ENCODE data around the gene KRTAP1-1. TPM values are rescaled to one million over a fixed set of nuclear protein-coding genes. Genes with fewer than 3 reads are reported as not detected.
"Not testable (repeated sequence)": the region's sequence is repeated elsewhere in the genome, so short reads cannot be mapped to it uniquely, and the experiment has no call there.

Gene KRTAP1-1
- total RNA-seq, 2 donors from 2014 or later = not detected

- no peak overlapping the region for H3K4me3 ChIP-seq
- intact Hi-C loops (cut with DNase I) = no loop called here
- no peak overlapping the region for H3K27ac ChIP-seq
- no peaks in the 10 kb centered on the region for H3K36me3 ChIP-seq
- no peaks in the 10 kb centered on the region for H3K4me1 ChIP-seq
- H3K27me3 ChIP-seq = no peaks in the 10 kb centered on the region
- H3K9me3 ChIP-seq = no peaks in the 10 kb centered on the region
- DNase-seq = no peak
- H3K9ac ChIP-seq (ENCODE audit: low read depth in 2 of 2, low read length in 2 of 2) = no peak overlapping the region
- TF ChIP-seq CTCF (IDR thresholded peaks at IDR 0.05) = no peak
Observed at GRCh38 chr17:41057547-41057946, 16.3 kb upstream of the KRTAP1-1 start.

GRCh38 chr17:41055130-41055529 is 13.9 kb upstream of the KRTAP1-1 start, which contains the start of gene KRTAP2-2:
Gene KRTAP2-2 (minus strand): TSS chr17:41055230. CDS start chr17:41055211, 19 bp downstream.
- H3K36me3 ChIP-seq; intact Hi-C loops (cut with DNase I); H3K4me1 ChIP-seq; H3K27me3 ChIP-seq; H3K4me3 ChIP-seq; H3K9ac ChIP-seq (ENCODE audit: low read depth in 2 of 2, low read length in 2 of 2); H3K9me3 ChIP-seq; DNase-seq; H3K27ac ChIP-seq: not testable (repeated sequence)

- H3K9me3 ChIP-seq; H3K9ac ChIP-seq (ENCODE audit: low read depth in 2 of 2, low read length in 2 of 2); H3K27me3 ChIP-seq; H3K4me3 ChIP-seq; intact Hi-C loops (cut with DNase I); H3K27ac ChIP-seq; H3K36me3 ChIP-seq; H3K4me1 ChIP-seq; DNase-seq: not testable (repeated sequence)
Observed at GRCh38 chr17:41054556-41054955, 13.3 kb upstream of the KRTAP1-1 start.

GRCh38 chr17:41054025-41054424 is 12.8 kb upstream of the KRTAP1-1 start:
- no peaks in the 10 kb centered on the region for H3K36me3 ChIP-seq
- intact Hi-C loops (cut with DNase I) = no loop called here
- no peaks in the 10 kb centered on the region for H3K27me3 ChIP-seq
- TF ChIP-seq CTCF (IDR thresholded peaks at IDR 0.05) = no peak
- DNase-seq = no peak
- no peaks in the 10 kb centered on the region for H3K9me3 ChIP-seq
- no peak overlapping the region for H3K27ac ChIP-seq
- H3K4me3 ChIP-seq = no peak overlapping the region
- no peak overlapping the region for H3K9ac ChIP-seq (ENCODE audit: low read depth in 2 of 2, low read length in 2 of 2)
- H3K4me1 ChIP-seq = no peaks in the 10 kb centered on the region

GRCh38 chr17:41052566-41052965 is 11.3 kb upstream of the KRTAP1-1 start:
- Histone ChIP-seq H3K9ac (ENCODE audit: low read depth in 2 of 2, low read length in 2 of 2) (no peak overlapping the region), H3K4me1 (no peaks in the 10 kb centered on the region), H3K9me3 (no peaks in the 10 kb centered on the region), H3K4me3 (no peak overlapping the region), H3K27me3 (no peaks in the 10 kb centered on the region), H3K27ac (no peak overlapping the region), H3K36me3 (no peaks in the 10 kb centered on the region)
- no peak for DNase-seq
- intact Hi-C loops (cut with DNase I) = no loop called here
- no peak for TF ChIP-seq CTCF (IDR thresholded peaks at IDR 0.05)

GRCh38 chr17:41049110-41049509 is 7.9 kb upstream of the KRTAP1-1 start:
- Histone ChIP-seq H3K9me3 (no peaks in the 10 kb centered on the region), H3K9ac (ENCODE audit: low read depth in 2 of 2, low read length in 2 of 2) (no peak overlapping the region), H3K27ac (no peak overlapping the region), H3K4me3 (no peak overlapping the region), H3K36me3 (no peaks in the 10 kb centered on the region), H3K27me3 (no peaks in the 10 kb centered on the region), H3K4me1 (no peaks in the 10 kb centered on the region)
- intact Hi-C loops (cut with DNase I) = no loop called here
- no peak for TF ChIP-seq CTCF (IDR thresholded peaks at IDR 0.05)
- DNase-seq = no peak

GRCh38 chr17:41048441-41048840 is 7.2 kb upstream of the KRTAP1-1 start:
- H3K4me3 ChIP-seq = no peak overlapping the region
- H3K9me3 ChIP-seq = no peaks in the 10 kb centered on the region
- intact Hi-C loops (cut with DNase I) = no loop called here
- H3K4me1 ChIP-seq = no peaks in the 10 kb centered on the region
- no peaks in the 10 kb centered on the region for H3K36me3 ChIP-seq
- no peak for TF ChIP-seq CTCF (IDR thresholded peaks at IDR 0.05)
- H3K27me3 ChIP-seq = no peaks in the 10 kb centered on the region
- no peak overlapping the region for H3K27ac ChIP-seq
- H3K9ac ChIP-seq (ENCODE audit: low read depth in 2 of 2, low read length in 2 of 2) = no peak overlapping the region
- DNase-seq = no peak

- H3K9me3 ChIP-seq; H3K4me3 ChIP-seq; H3K27ac ChIP-seq; H3K36me3 ChIP-seq; H3K4me1 ChIP-seq; DNase-seq; intact Hi-C loops (cut with DNase I); H3K9ac ChIP-seq (ENCODE audit: low read depth in 2 of 2, low read length in 2 of 2); H3K27me3 ChIP-seq: not testable (repeated sequence)
Observed at GRCh38 chr17:41046735-41047465, 5.7 kb upstream of the KRTAP1-1 start, which contains the start of gene KRTAP2-1. Gene KRTAP2-1 (minus strand): TSS chr17:41047316. CDS start chr17:41047267, 49 bp downstream.

All from colonic mucosa (tissue), 4 donors.